Effector memory CD4-positive, alpha-beta T cell (primary cell): ENCODE measurements around the gene UQCRC2.
"Not testable (repeated sequence)": the region's sequence is repeated elsewhere in the genome, so short reads cannot be mapped to it uniquely, and the experiment has no call there.

Experiments used
- DNase-seq, 3 donors: peaks; one replicate each; pipeline ENCODE4 v3.0.0-alpha.2; 2020
- H3K27ac ChIP-seq: 2 replicates; pipeline ENCODE4 v1.7.0; 2013; ENCODE audit warnings: mild to moderate bottlenecking, low read length, moderate library complexity; ENCODE audit not compliant: insufficient read depth, poor library complexity, severe bottlenecking
- H3K27me3 ChIP-seq: replicated peaks from 2 replicates; pipeline ENCODE4 v1.7.0; 2013; ENCODE audit warnings: mild to moderate bottlenecking, low read length; ENCODE audit not compliant: insufficient read depth, control insufficient read depth, poor library complexity, severe bottlenecking
- H3K36me3 ChIP-seq: 2 replicates; pipeline ENCODE4 v1.7.0; 2013; ENCODE audit warnings: mild to moderate bottlenecking, low read length, moderate library complexity; ENCODE audit not compliant: control insufficient read depth, insufficient read depth
- H3K4me1 ChIP-seq: 2 replicates; pipeline ENCODE4 v1.7.0; 2013; ENCODE audit warnings: low read length, mild to moderate bottlenecking; ENCODE audit not compliant: control insufficient read depth, insufficient read depth, poor library complexity, severe bottlenecking
- H3K4me3 ChIP-seq: 2 replicates; pipeline ENCODE4 v1.7.0; 2013; ENCODE audit warnings: low read length, low read depth, mild to moderate bottlenecking; ENCODE audit not compliant: insufficient read depth, poor library complexity, severe bottlenecking
- H3K9me3 ChIP-seq: 2 replicates; pipeline ENCODE4 v1.7.0; 2013; ENCODE audit warnings: mild to moderate bottlenecking, low read length, moderate library complexity; ENCODE audit not compliant: control insufficient read depth
- total RNA-seq, 3 donors: gene quantifications; one replicate each; lab custom pipeline; 2026; lab: John Stamatoyannopoulos, UW

Gene UQCRC2
- 88.4 to 118 (median 106) reads per million in 3 donors for total RNA-seq

GRCh38 chr16:21952793-21953540, at the start of gene UQCRC2:
TSS of gene UQCRC2 (plus strand) at chr16:21953361. CDS start at chr16:21953424, 63 bp downstream.
- H3K27ac ChIP-seq = peak within 1 kb of the TSS; percentile 99
- peak; percentile 76 to 85 (median 81) for DNase-seq
- H3K36me3 ChIP-seq = peaks cover 10% of the 10 kb centered on the region
- H3K9me3 ChIP-seq = no peaks in the 10 kb centered on the region
- peaks cover 26% of the 10 kb centered on the region for H3K4me1 ChIP-seq
- H3K27me3 ChIP-seq = no peaks in the 10 kb centered on the region
- peak within 1 kb of the TSS; percentile 95 for H3K4me3 ChIP-seq

GRCh38 chr16:21932650-21933049, 20.5 kb upstream of the UQCRC2 start:
- DNase-seq, H3K27me3 ChIP-seq, H3K36me3 ChIP-seq, H3K9me3 ChIP-seq, H3K4me1 ChIP-seq, H3K27ac ChIP-seq, H3K4me3 ChIP-seq: not testable (repeated sequence)

- H3K9me3 ChIP-seq, DNase-seq: not testable (repeated sequence)
Measured at GRCh38 chr16:21933316-21933715, 19.8 kb upstream of the UQCRC2 start.

GRCh38 chr16:21933790-21934189, 19.4 kb upstream of the UQCRC2 start:
- H3K4me1 ChIP-seq, DNase-seq, H3K27ac ChIP-seq, H3K27me3 ChIP-seq, H3K36me3 ChIP-seq, H3K9me3 ChIP-seq, H3K4me3 ChIP-seq: not testable (repeated sequence)

More at GRCh38 chr16:21933316-21933715, 19.8 kb upstream of the UQCRC2 start:
- H3K27ac ChIP-seq, H3K4me1 ChIP-seq, H3K27me3 ChIP-seq, H3K4me3 ChIP-seq, H3K36me3 ChIP-seq: not testable (repeated sequence)

GRCh38 chr16:21936216-21936615, 16.9 kb upstream of the UQCRC2 start:
- H3K36me3 ChIP-seq, H3K4me1 ChIP-seq, H3K27me3 ChIP-seq, DNase-seq, H3K9me3 ChIP-seq, H3K4me3 ChIP-seq, H3K27ac ChIP-seq: not testable (repeated sequence)

GRCh38 chr16:21937336-21937829, 15.8 kb upstream of the UQCRC2 start:
- Histone ChIP-seq H3K27me3 (no peaks in the 10 kb centered on the region), H3K9me3 (no peaks in the 10 kb centered on the region), H3K27ac (no peak overlapping the region), H3K4me1 (no peaks in the 10 kb centered on the region), H3K36me3 (no peaks in the 10 kb centered on the region), H3K4me3 (no peak overlapping the region)
- DNase-seq = no peak

- Histone ChIP-seq H3K4me3 (no peak overlapping the region), H3K27ac (no peak overlapping the region), H3K9me3 (no peaks in the 10 kb centered on the region), H3K27me3 (no peaks in the 10 kb centered on the region), H3K36me3 (no peaks in the 10 kb centered on the region), H3K4me1 (no peaks in the 10 kb centered on the region)
- DNase-seq = no peak
Measured at GRCh38 chr16:21940570-21940969, 12.6 kb upstream of the UQCRC2 start.

GRCh38 chr16:21943571-21943970, 9.6 kb upstream of the UQCRC2 start:
- H3K27ac ChIP-seq = no peak overlapping the region
- H3K36me3 ChIP-seq = no peaks in the 10 kb centered on the region
- no peaks in the 10 kb centered on the region for H3K9me3 ChIP-seq
- H3K4me3 ChIP-seq = no peak overlapping the region
- no peaks in the 10 kb centered on the region for H3K4me1 ChIP-seq
- H3K27me3 ChIP-seq = no peaks in the 10 kb centered on the region
- DNase-seq = no peak

GRCh38 chr16:21946889-21947635, 6.1 kb upstream of the UQCRC2 start:
- H3K27me3 ChIP-seq = no peaks in the 10 kb centered on the region
- no peaks in the 10 kb centered on the region for H3K9me3 ChIP-seq
- H3K27ac ChIP-seq = no peak overlapping the region
- no peak for DNase-seq
- peaks cover 15% of the 10 kb centered on the region for H3K4me1 ChIP-seq
- H3K4me3 ChIP-seq = no peak overlapping the region
- no peaks in the 10 kb centered on the region for H3K36me3 ChIP-seq

GRCh38 chr16:21949713-21950260, 3.4 kb upstream of the UQCRC2 start:
- H3K4me3 ChIP-seq = no peak overlapping the region
- H3K27me3 ChIP-seq = no peaks in the 10 kb centered on the region
- DNase-seq = no peak
- peak overlapping the region; percentile 15 for H3K27ac ChIP-seq
- H3K36me3 ChIP-seq = no peaks in the 10 kb centered on the region
- no peaks in the 10 kb centered on the region for H3K9me3 ChIP-seq
- peaks cover 26% of the 10 kb centered on the region for H3K4me1 ChIP-seq
